ENCODE measurements around the gene OPHN1. TPM values are rescaled to one million over a fixed set of nuclear protein-coding genes. Genes with fewer than 3 reads are reported as not detected.

The OPHN1 gene
- total and polyA plus RNA-seq, 10 of the 15 experiments (the other 5 are each of a cell fraction or from before 2014, with no cell fraction given) = under 0.01 to 0.03 (median 0.03) TPM; not detected in 6

DNA sequence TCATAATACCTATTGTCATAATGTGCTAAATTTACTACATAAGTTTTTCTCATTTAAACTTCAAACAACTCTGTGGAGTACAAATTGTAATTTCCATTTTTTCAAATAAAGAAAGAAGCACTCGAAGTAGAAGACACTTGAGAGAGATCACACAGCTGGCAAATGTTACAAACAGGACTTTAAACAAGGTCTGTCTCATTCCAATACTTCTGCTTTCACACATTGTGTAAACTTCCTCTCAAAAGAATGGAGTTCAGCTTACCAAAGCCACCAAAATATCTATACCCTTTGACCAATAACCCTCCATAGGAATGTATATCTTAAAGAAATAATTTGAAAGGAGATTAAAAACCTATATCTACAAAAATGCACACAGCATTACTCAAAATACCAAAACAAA lies 88.3 kb downstream of the OPHN1 start:
- H3K79me2 ChIP-seq (ENCODE audit: control insufficient read depth, insufficient read depth, low read length) = no peaks in the 10 kb centered on the region
- no peak overlapping the region for H3K4me2 ChIP-seq (ENCODE audit: control insufficient read depth, insufficient read depth)
- in situ Hi-C loops (cut with MboI) = no loop called here
- H2AFZ ChIP-seq (ENCODE audit: control insufficient read depth, low read depth, low read length) = no peak overlapping the region
- no peaks in the 10 kb centered on the region for H3K36me3 ChIP-seq (ENCODE audit: control insufficient read depth in 2 of 2, insufficient read depth in 2 of 2, low read length in 1 of 2)
- ATAC-seq = no peak
- H3K4me1 ChIP-seq (ENCODE audit: control insufficient read depth, insufficient read depth, low read length) = no peaks in the 10 kb centered on the region
- no peak for DNase-seq (ENCODE audit: low read depth, low spot score)
- ChIA-PET SMC1A (ENCODE audit: uncharacterized antibody, unreplicated experiment) (no interaction called here), RAD21 (ENCODE audit: unreplicated experiment) (no interaction called here), CTCF (no interaction called here), POLR2A (no interaction called here)
- H4K20me1 ChIP-seq (ENCODE audit: control insufficient read depth, insufficient read depth) = no peaks in the 10 kb centered on the region
- intact Hi-C loops (cut with micrococcal nuclease; ENCODE audit: unreplicated experiment) = no loop called here
- TF ChIP-seq CEBPB (IDR thresholded peaks at IDR 0.05; ENCODE audit: borderline replicate concordance in 1 of 2, low read depth in 2 of 2, low read length in 2 of 2) (no peak), PBX3 (IDR thresholded peaks at IDR 0.05; ENCODE audit: insufficient replicate concordance, low read depth, low read length) (no peak), NFXL1 (IDR thresholded peaks at IDR 0.05; ENCODE audit: borderline replicate concordance) (no peak), TCF7 (IDR thresholded peaks at IDR 0.05; ENCODE audit: borderline replicate concordance) (no peak), CREB1 (IDR thresholded peaks at IDR 0.05; ENCODE audit: low read depth) (no peak), E2F4 (IDR thresholded peaks at IDR 0.05; ENCODE audit: low read depth, low read length) (no peak), POLR2AphosphoS2 (IDR thresholded peaks at IDR 0.05; ENCODE audit: low read depth, low read length) (no peak), TARDBP (IDR thresholded peaks at IDR 0.05; ENCODE audit: borderline replicate concordance) (no peak), EP300 (IDR thresholded peaks at IDR 0.05; ENCODE audit: borderline replicate concordance in 1 of 2, control insufficient read depth in 1 of 2, low read depth in 2 of 2, low read length in 2 of 2) (no peak)
- TF ChIP-seq, protein P1, sequence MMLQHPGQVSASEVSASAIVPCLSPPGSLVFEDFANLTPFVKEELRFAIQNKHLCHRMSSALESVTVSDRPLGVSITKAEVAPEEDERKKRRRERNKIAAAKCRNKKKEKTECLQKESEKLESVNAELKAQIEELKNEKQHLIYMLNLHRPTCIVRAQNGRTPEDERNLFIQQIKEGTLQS (IDR thresholded peaks at IDR 0.05; ENCODE audit: borderline replicate concordance, extremely low read depth, low read depth, low read length) = no peak
- WGBS (ENCODE audit: insufficient coverage, insufficient replicate concordance, low lambda C conversion rate, missing lambda C conversion rate) = 0% methylated on average over 1 of the region's 1 CpG
- no peaks in the 10 kb centered on the region for H3K9me3 ChIP-seq (replicated peaks; ENCODE audit: control insufficient read depth, insufficient read depth, low read length)
- no peak overlapping the region for H3K4me3 ChIP-seq
- H3K27me3 ChIP-seq (replicated peaks in 1 of 2; ENCODE audit: control insufficient read depth in 2 of 2, insufficient read depth in 2 of 2, low read length in 1 of 2) = no peaks in the 10 kb centered on the region
- H3K27ac ChIP-seq (ENCODE audit: control insufficient read depth, insufficient read depth) = no peak overlapping the region
- no peak for FAIRE-seq
- no peak overlapping the region for H3K9ac ChIP-seq (ENCODE audit: control insufficient read depth, insufficient read depth, low read length)
- no TSS peak for BruUV-seq (replicated peaks)
